GM23248 (cell line): Measurements from ENCODE around the gene COBLL1. TPM values are rescaled to one million over a fixed set of nuclear protein-coding genes. Genes with fewer than 3 reads are reported as not detected.

Experiments
- DNase-seq: peaks from one replicate; pipeline ENCODE4 v3.0.0-alpha.2; 2015
- H2AFZ ChIP-seq: fragments of 200-600 bp; sonication (generic); 2 replicates; pipeline ENCODE4 v1.6.1; 2016; ENCODE audit warnings: antibody characterized with exemption
- H3F3A ChIP-seq: fragments of 200-600 bp; sonication (generic); 2 replicates; pipeline ENCODE4 v1.6.1; 2016; ENCODE audit warnings: mild to moderate bottlenecking, antibody characterized with exemption, mixed run types; ENCODE audit not compliant: insufficient read depth
- H3K27ac ChIP-seq: fragments of 200-600 bp; sonication (generic); 2 replicates; pipeline ENCODE4 v1.5.1; 2016; ENCODE audit warnings: mild to moderate bottlenecking
- H3K27me3 ChIP-seq: fragments of 200-600 bp; sonication (generic); replicated peaks from 2 replicates; pipeline ENCODE4 v1.6.1; 2016; ENCODE audit warnings: mild to moderate bottlenecking; ENCODE audit not compliant: insufficient read depth
- H3K36me3 ChIP-seq: fragments of 200-600 bp; sonication (generic); 2 replicates; pipeline ENCODE4 v1.6.1; 2016; ENCODE audit warnings: low read depth, mild to moderate bottlenecking
- H3K4me1 ChIP-seq: fragments of 200-600 bp; sonication (generic); 2 replicates; pipeline ENCODE4 v1.6.1; 2016; ENCODE audit warnings: mild to moderate bottlenecking; ENCODE audit not compliant: insufficient read depth
- H3K4me2 ChIP-seq: fragments of 200-600 bp; sonication (generic); one replicate; pipeline ENCODE4 v1.6.1; 2016; ENCODE audit warnings: mild to moderate bottlenecking; ENCODE audit not compliant: unreplicated experiment
- H3K4me3 ChIP-seq: fragments of 200-600 bp; sonication (generic); 2 replicates; pipeline ENCODE4 v1.5.1; 2016; ENCODE audit warnings: mild to moderate bottlenecking
- H3K79me2 ChIP-seq: fragments of 200-600 bp; sonication (generic); 2 replicates; pipeline ENCODE4 v1.6.1; 2016; ENCODE audit warnings: mild to moderate bottlenecking; ENCODE audit not compliant: insufficient read depth
- H3K9ac ChIP-seq: fragments of 200-600 bp; sonication (generic); 2 replicates; pipeline ENCODE4 v1.6.1; 2016; ENCODE audit warnings: mild to moderate bottlenecking
- H3K9me2 ChIP-seq: fragments of 200-600 bp; sonication (generic); 2 replicates; pipeline ENCODE4 v1.6.1; 2016; ENCODE audit warnings: mixed run types, mild to moderate bottlenecking, moderate library complexity; ENCODE audit not compliant: insufficient read depth
- H3K9me3 ChIP-seq: fragments of 200-600 bp; sonication (generic); one replicate; pipeline ENCODE4 v1.6.1; 2017; ENCODE audit warnings: low read depth
- H4K20me1 ChIP-seq: fragments of 200-600 bp; sonication (generic); 2 replicates; pipeline ENCODE4 v1.6.0; 2016; ENCODE audit not compliant: insufficient read depth
- EZH2 ChIP-seq: fragments of 200-600 bp; sonication (generic); IDR thresholded peaks from 2 replicates; pipeline ENCODE4 v1.6.1; 2018; ENCODE audit warnings: antibody characterized with exemption, mild to moderate bottlenecking; ENCODE audit not compliant: insufficient read depth, poor library complexity, severe bottlenecking
- EZH2phosphoT487 ChIP-seq: fragments of 200-600 bp; sonication (generic); IDR thresholded peaks from 2 replicates; pipeline ENCODE4 v1.6.1; 2018; ENCODE audit warnings: antibody characterized with exemption, moderate library complexity, mild to moderate bottlenecking, low read depth; ENCODE audit not compliant: insufficient read depth
- WGBS, 2 experiments: methylation state at CpG; one replicate each; pipeline ENCODE4 v1.1.6; 2015 to 2017; ENCODE audit warnings: low lambda C conversion rate in 2 of 2, low coverage in 1 of 2; ENCODE audit errors: missing lambda C conversion rate in 2 of 2; 5-methylcytosine and 5-hydroxymethylcytosine counted together
- in situ Hi-C: fragments of 300-500 bp; cut with MboI; formaldehyde crosslinking; loops from 2 replicates; pipeline ENCODE4 v1.15.0; 2020
- polyA plus RNA-seq: library from polyadenylated mRNA; unstranded; fragments of >200 nt; fragmentation: Nextera tagmentation; extraction: Ambion mirVana; gene quantifications from 2 replicates; pipeline ENCODE4 v1.2.1, GENCODE V29; 2016
- total RNA-seq: library from RNA; depleted of rRNA; stranded (reverse); fragments of >200 nt; shearing (Covaris generic); gene quantifications from 2 replicates; pipeline ENCODE4 v1.2.3, GENCODE V29; 2014

The COBLL1 gene
- total and polyA plus RNA-seq, 2 experiments from 2014 or later, result 1.8 to 2.2 TPM

- Histone ChIP-seq H3K27me3 (no peaks in the 10 kb centered on the region), H4K20me1 (no peaks in the 10 kb centered on the region), H3K4me2 (no peak overlapping the region), H3K4me3 (no peak overlapping the region), H3K79me2 (no peaks in the 10 kb centered on the region), H3K36me3 (no peaks in the 10 kb centered on the region), H3K9me3 (no peaks in the 10 kb centered on the region), H2AFZ (0 out of 2 replicates have a peak overlapping the region, but pooled peaks have one; percentile 14), H3F3A (no peaks in the 10 kb centered on the region), H3K27ac (peak overlapping the region; percentile 12; the same call in 1 of the 2 replicates), H3K9me2 (no peaks in the 10 kb centered on the region; the same call in none of the 2 replicates), H3K4me1 (peaks cover 19% of the 10 kb centered on the region), H3K9ac (no peak overlapping the region)
- TF ChIP-seq EZH2phosphoT487 (no peak), EZH2 (no peak)
- in situ Hi-C loops, result no loop called here
- 7 to 23% methylated on average over 1 of the region's 1 CpG for WGBS, 2 experiments
- peak; percentile 27 for DNase-seq
Observed at GRCh38 chr2:164808776-164809175, 32.8 kb downstream of the COBLL1 start.

- in situ Hi-C loops, result no loop called here
- H3K27ac ChIP-seq, result peak overlapping the region; percentile 26
- no peaks in the 10 kb centered on the region for H3K9me3 ChIP-seq
Observed at GRCh38 chr2:164803776-164804466, 37.7 kb downstream of the COBLL1 start.

GRCh38 chr2:164802095-164802707, 39.4 kb downstream of the COBLL1 start:
- no peaks in the 10 kb centered on the region for H3K9me3 ChIP-seq
- H3K4me1 ChIP-seq, result peaks cover 22% of the 10 kb centered on the region
- no peaks in the 10 kb centered on the region for H3K36me3 ChIP-seq
- TF ChIP-seq EZH2phosphoT487 (no peak), EZH2 (no peak)
- H2AFZ ChIP-seq, result peak overlapping the region; percentile 30
- in situ Hi-C loops, result no loop called here
- DNase-seq, result no peak
- H3K27ac ChIP-seq, result no peak overlapping the region
- no peaks in the 10 kb centered on the region for H3K9me2 ChIP-seq
- no peaks in the 10 kb centered on the region for H3K27me3 ChIP-seq
- H3K79me2 ChIP-seq, result no peaks in the 10 kb centered on the region
- 9 to 13% methylated on average over 1 of the region's 1 CpG for WGBS, 2 experiments
- no peaks in the 10 kb centered on the region for H3F3A ChIP-seq
- no peak overlapping the region for H3K4me3 ChIP-seq
- no peak overlapping the region for H3K9ac ChIP-seq
- H3K4me2 ChIP-seq, result no peak overlapping the region
- no peaks in the 10 kb centered on the region for H4K20me1 ChIP-seq

More at GRCh38 chr2:164803776-164804466, 37.7 kb downstream of the COBLL1 start:
- Histone ChIP-seq H2AFZ (peak overlapping the region; percentile 55), H3K79me2 (no peaks in the 10 kb centered on the region), H3K27me3 (no peaks in the 10 kb centered on the region), H3K4me3 (no peak overlapping the region), H3K9me2 (no peaks in the 10 kb centered on the region), H4K20me1 (no peaks in the 10 kb centered on the region), H3K4me2 (no peak overlapping the region), H3K4me1 (peaks cover 29% of the 10 kb centered on the region), H3K9ac (0 out of 2 replicates have a peak overlapping the region, but pooled peaks have one; percentile 15), H3F3A (no peaks in the 10 kb centered on the region), H3K36me3 (no peaks in the 10 kb centered on the region)
- no peak for TF ChIP-seq EZH2
- TF ChIP-seq EZH2phosphoT487, result no peak
- WGBS, 2 experiments, result 37 to 44% methylated on average over 4 of the region's 4 CpGs
- DNase-seq, result peak; percentile 66

GRCh38 chr2:164800572-164800971, 41.1 kb downstream of the COBLL1 start:
- Histone ChIP-seq H3K36me3 (no peaks in the 10 kb centered on the region), H3K4me2 (no peak overlapping the region), H3K27me3 (no peaks in the 10 kb centered on the region), H4K20me1 (no peaks in the 10 kb centered on the region), H3K9ac (no peak overlapping the region), H3K79me2 (no peaks in the 10 kb centered on the region), H3K4me3 (no peak overlapping the region), H3K9me3 (no peaks in the 10 kb centered on the region), H3K4me1 (peaks cover 22% of the 10 kb centered on the region), H3F3A (no peaks in the 10 kb centered on the region), H3K9me2 (no peaks in the 10 kb centered on the region), H2AFZ (no peak overlapping the region), H3K27ac (no peak overlapping the region)
- no peak for TF ChIP-seq EZH2
- TF ChIP-seq EZH2phosphoT487, result no peak
- 95 to 99% methylated on average over 3 of the region's 3 CpGs for WGBS, 2 experiments
- in situ Hi-C loops, result no loop called here
- no peak for DNase-seq
